Loucy (cell line): ENCODE data around the gene SPATA13.

Experiments
- H2AFZ ChIP-seq: fragments of 200-600 bp; sonication (generic); 2 replicates; pipeline ENCODE4 v1.6.0; 2016; ENCODE audit warnings: antibody characterized with exemption, mild to moderate bottlenecking, low read length, moderate library complexity
- H3F3A ChIP-seq: fragments of 200-600 bp; 2 replicates; pipeline ENCODE4 v1.6.0; 2016; ENCODE audit warnings: antibody characterized with exemption, low read depth, mild to moderate bottlenecking
- H3K27me3 ChIP-seq: fragments of 200-600 bp; sonication (generic); 2 replicates; pipeline ENCODE4 v1.6.1; 2014; ENCODE audit warnings: low read length, mild to moderate bottlenecking; ENCODE audit not compliant: insufficient read depth, poor library complexity, severe bottlenecking
- H3K36me3 ChIP-seq: fragments of 200-600 bp; sonication (generic); 2 replicates; pipeline ENCODE4 v1.6.1; 2016; ENCODE audit warnings: low read length; ENCODE audit not compliant: insufficient read depth
- H3K4me1 ChIP-seq: fragments of 200-600 bp; sonication (generic); 2 replicates; pipeline ENCODE4 v1.5.1; 2014; ENCODE audit warnings: low read length, mild to moderate bottlenecking; ENCODE audit not compliant: insufficient read depth, poor library complexity, severe bottlenecking
- H3K4me2 ChIP-seq: fragments of 200-600 bp; sonication (generic); 2 replicates; pipeline ENCODE4 v1.6.0; 2014; ENCODE audit warnings: antibody characterized with exemption, low read length, low read depth, mild to moderate bottlenecking; ENCODE audit not compliant: poor library complexity, severe bottlenecking
- H3K4me3 ChIP-seq: fragments of 200-600 bp; sonication (generic); 2 replicates; pipeline ENCODE4 v1.5.1; 2014; ENCODE audit warnings: low read length, mild to moderate bottlenecking, mixed read lengths; ENCODE audit not compliant: poor library complexity, severe bottlenecking
- H3K79me2 ChIP-seq: fragments of 200-600 bp; sonication (generic); 2 replicates; pipeline ENCODE4 v1.6.1; 2014; ENCODE audit warnings: low read length; ENCODE audit not compliant: insufficient read depth
- H3K9ac ChIP-seq: fragments of 200-600 bp; sonication (generic); 2 replicates; pipeline ENCODE4 v1.6.0; 2014; ENCODE audit warnings: mild to moderate bottlenecking, low read depth, low read length, moderate library complexity; ENCODE audit not compliant: poor library complexity, severe bottlenecking
- H3K9me2 ChIP-seq: fragments of 200-600 bp; sonication (generic); replicated peaks from 2 replicates; pipeline ENCODE4 v1.6.1; 2016; ENCODE audit warnings: low read depth, low read length, mixed read lengths
- H3K9me3 ChIP-seq: fragments of 200-600 bp; sonication (generic); 2 replicates; pipeline ENCODE4 v1.6.1; 2014; ENCODE audit warnings: mild to moderate bottlenecking, antibody characterized with exemption, low read length, low read depth; ENCODE audit not compliant: insufficient read depth
- H4K20me1 ChIP-seq: fragments of 200-600 bp; sonication (generic); 2 replicates; pipeline ENCODE4 v1.6.0; 2014; ENCODE audit warnings: antibody characterized with exemption, low read length, mild to moderate bottlenecking; ENCODE audit not compliant: insufficient read depth, poor library complexity, severe bottlenecking
- EZH2phosphoT487 ChIP-seq: fragments of 200-600 bp; IDR thresholded peaks from 2 replicates; pipeline ENCODE4 v1.6.1; 2018; ENCODE audit warnings: antibody characterized with exemption, mild to moderate bottlenecking, moderate library complexity, borderline replicate concordance
- TF ChIP-seq, protein P1 (sequence below): fragments of 200-600 bp; sonication (generic); conservative IDR thresholded peaks from 2 replicates; pipeline ENCODE4 v1.5.1; 2014; ENCODE audit warnings: mild to moderate bottlenecking, antibody characterized with exemption, low read length

Gene SPATA13

GRCh38 chr13:24351423-24351822 lies 190.9 kb downstream of the SPATA13 start:
- no peaks in the 10 kb centered on the region for H3K4me1 ChIP-seq
- H4K20me1 ChIP-seq, result no peaks in the 10 kb centered on the region
- H2AFZ ChIP-seq, result no peak overlapping the region
- H3K36me3 ChIP-seq, result no peaks in the 10 kb centered on the region
- no peak overlapping the region for H3K4me3 ChIP-seq
- H3K4me2 ChIP-seq, result no peak overlapping the region
- no peaks in the 10 kb centered on the region for H3K9me3 ChIP-seq
- H3F3A ChIP-seq, result no peaks in the 10 kb centered on the region
- no peaks in the 10 kb centered on the region for H3K27me3 ChIP-seq
- no peaks in the 10 kb centered on the region for H3K79me2 ChIP-seq
- no peak overlapping the region for H3K9ac ChIP-seq
- no peaks in the 10 kb centered on the region for H3K9me2 ChIP-seq
- no peak for TF ChIP-seq EZH2phosphoT487
- TF ChIP-seq, protein P1, sequence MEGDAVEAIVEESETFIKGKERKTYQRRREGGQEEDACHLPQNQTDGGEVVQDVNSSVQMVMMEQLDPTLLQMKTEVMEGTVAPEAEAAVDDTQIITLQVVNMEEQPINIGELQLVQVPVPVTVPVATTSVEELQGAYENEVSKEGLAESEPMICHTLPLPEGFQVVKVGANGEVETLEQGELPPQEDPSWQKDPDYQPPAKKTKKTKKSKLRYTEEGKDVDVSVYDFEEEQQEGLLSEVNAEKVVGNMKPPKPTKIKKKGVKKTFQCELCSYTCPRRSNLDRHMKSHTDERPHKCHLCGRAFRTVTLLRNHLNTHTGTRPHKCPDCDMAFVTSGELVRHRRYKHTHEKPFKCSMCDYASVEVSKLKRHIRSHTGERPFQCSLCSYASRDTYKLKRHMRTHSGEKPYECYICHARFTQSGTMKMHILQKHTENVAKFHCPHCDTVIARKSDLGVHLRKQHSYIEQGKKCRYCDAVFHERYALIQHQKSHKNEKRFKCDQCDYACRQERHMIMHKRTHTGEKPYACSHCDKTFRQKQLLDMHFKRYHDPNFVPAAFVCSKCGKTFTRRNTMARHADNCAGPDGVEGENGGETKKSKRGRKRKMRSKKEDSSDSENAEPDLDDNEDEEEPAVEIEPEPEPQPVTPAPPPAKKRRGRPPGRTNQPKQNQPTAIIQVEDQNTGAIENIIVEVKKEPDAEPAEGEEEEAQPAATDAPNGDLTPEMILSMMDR, result no peak

DNA sequence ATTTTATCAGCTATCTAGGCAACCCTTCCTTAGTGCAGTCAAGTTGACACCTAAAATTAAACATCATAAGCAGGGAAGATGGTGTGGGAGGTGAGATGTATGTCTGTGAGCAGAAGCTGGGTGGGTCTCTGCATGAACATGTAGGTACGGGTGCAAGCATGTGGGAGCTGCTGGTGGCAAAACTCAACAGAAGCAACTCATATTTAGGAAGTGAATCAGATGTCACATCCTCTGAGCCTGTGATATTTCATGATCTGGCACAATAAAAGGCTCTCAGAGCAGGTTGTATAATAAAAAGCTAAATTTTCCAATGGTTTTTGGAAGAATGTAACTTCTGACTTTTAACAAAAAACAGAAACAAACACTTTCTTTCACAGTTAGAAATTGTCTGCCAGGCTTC lies 193.2 kb downstream of the SPATA13 start:
- Histone ChIP-seq H3K79me2 (no peaks in the 10 kb centered on the region), H3K27me3 (no peaks in the 10 kb centered on the region), H2AFZ (no peak overlapping the region), H3K9me2 (no peaks in the 10 kb centered on the region), H3K36me3 (no peaks in the 10 kb centered on the region), H3F3A (no peaks in the 10 kb centered on the region), H3K9ac (no peak overlapping the region), H3K4me1 (no peaks in the 10 kb centered on the region), H3K4me2 (no peak overlapping the region), H3K9me3 (no peaks in the 10 kb centered on the region), H3K4me3 (no peak overlapping the region), H4K20me1 (no peaks in the 10 kb centered on the region)
- TF ChIP-seq, protein P1, result no peak
- TF ChIP-seq EZH2phosphoT487, result no peak

DNA sequence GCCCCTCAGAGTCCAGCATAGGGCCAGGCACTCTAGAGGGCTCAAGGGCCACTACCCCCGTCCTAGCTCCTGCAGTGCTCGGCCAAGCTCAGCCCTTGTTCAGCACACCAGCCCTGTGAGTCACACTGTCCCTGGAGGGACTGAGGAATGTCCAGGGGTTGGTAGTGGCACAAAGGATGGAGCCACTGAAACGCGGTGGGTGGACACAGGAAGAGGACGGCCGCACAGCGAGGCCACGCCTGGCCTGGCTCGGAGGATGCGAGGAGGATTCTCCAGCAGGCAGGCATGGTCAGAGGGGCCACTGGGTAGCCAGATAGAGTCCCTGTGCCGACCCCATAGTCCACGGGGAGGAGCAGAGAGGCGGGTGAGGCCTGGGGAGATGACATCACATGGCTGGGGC lies 194.6 kb downstream of the SPATA13 start:
- Histone ChIP-seq H3K4me3 (no peak overlapping the region), H3K4me2 (no peak overlapping the region), H3F3A (no peaks in the 10 kb centered on the region), H4K20me1 (no peaks in the 10 kb centered on the region), H2AFZ (no peak overlapping the region), H3K36me3 (no peaks in the 10 kb centered on the region), H3K4me1 (no peaks in the 10 kb centered on the region), H3K27me3 (no peaks in the 10 kb centered on the region), H3K79me2 (no peaks in the 10 kb centered on the region), H3K9me3 (no peaks in the 10 kb centered on the region), H3K9ac (no peak overlapping the region), H3K9me2 (no peaks in the 10 kb centered on the region)
- no peak for TF ChIP-seq EZH2phosphoT487
- TF ChIP-seq, protein P1, result no peak
